ENCODE measurements around the gene UQCRC1. TPM values are rescaled to one million over a fixed set of nuclear protein-coding genes. Genes with fewer than 3 reads are reported as not detected.

Gene UQCRC1
- total and polyA plus RNA-seq, 4 experiments from 2014 or later, result 73.7 to 313 (median 122) TPM

GRCh38 chr3:48565591-48566400 lies 43.6 kb downstream of the UQCRC1 start:
- POLR2A ChIA-PET (ENCODE audit: partially characterized antibody), result no interaction called here
- no peaks in the 10 kb centered on the region for H3K9me3 ChIP-seq (ENCODE audit: control insufficient read depth in 1 of 2, low read length in 2 of 2)
- Mint-ChIP-seq H3K27me3 (no peaks in the 10 kb centered on the region), H3K4me1 (peaks cover 0 to 12% (median 0%) of the 10 kb centered on the region in 4 donors), H3K27ac (peak overlapping the region in 3 of 7 donors; percentile 5 to 82 (median 58)), H3K4me3 (no peak overlapping the region), H3K9me3 (no peaks in the 10 kb centered on the region), H3K36me3 (no peaks in the 10 kb centered on the region)
- no peaks in the 10 kb centered on the region for H3K36me3 ChIP-seq (ENCODE audit: insufficient read depth, low read length)
- no peak overlapping the region for H3K4me3 ChIP-seq (ENCODE audit: low read length in 2 of 2)
- CTCF ChIA-PET (ENCODE audit: partially characterized antibody), result no interaction called here
- intact Hi-C loops (cut with micrococcal nuclease), result no loop called here
- H3K27ac ChIP-seq (ENCODE audit: low read depth, low read length), result no peak overlapping the region
- no peak for DNase-seq
- H3K4me1 ChIP-seq (ENCODE audit: insufficient read depth, low read length), result no peaks in the 10 kb centered on the region
- no peaks in the 10 kb centered on the region for H3K27me3 ChIP-seq (ENCODE audit: insufficient read depth, low read length)

DNA sequence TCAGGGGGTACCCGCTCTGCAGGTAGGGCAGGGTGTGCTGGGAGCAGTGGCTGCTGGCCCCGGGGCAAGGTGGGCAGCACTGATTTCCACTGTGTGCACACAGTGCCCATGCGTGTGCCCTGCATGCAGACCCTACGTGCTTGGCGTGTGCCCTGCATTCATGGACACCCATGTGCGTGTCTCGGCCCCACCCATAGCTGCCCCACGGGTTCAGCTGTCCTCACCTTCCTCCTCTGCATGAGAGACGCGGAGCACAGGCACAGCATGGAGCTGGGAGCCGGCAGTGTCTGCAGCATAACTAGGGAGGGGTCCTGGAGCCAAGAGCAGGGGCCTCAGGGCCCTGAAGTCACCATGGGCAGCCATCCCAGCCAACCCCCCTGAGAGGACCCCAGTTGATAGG lies 44.3 kb downstream of the UQCRC1 start:
- no peaks in the 10 kb centered on the region for H3K27me3 Mint-ChIP-seq
- DNase-seq, result no peak
- Histone ChIP-seq H3K4me1 (ENCODE audit: insufficient read depth, low read length) (no peaks in the 10 kb centered on the region), H3K4me3 (ENCODE audit: low read length in 2 of 2) (no peak overlapping the region), H3K9me3 (ENCODE audit: control insufficient read depth in 1 of 2, low read length in 2 of 2) (no peaks in the 10 kb centered on the region), H3K36me3 (ENCODE audit: insufficient read depth, low read length) (no peaks in the 10 kb centered on the region), H3K27me3 (ENCODE audit: insufficient read depth, low read length) (no peaks in the 10 kb centered on the region), H3K27ac (ENCODE audit: low read depth, low read length) (no peak overlapping the region)
- no peaks in the 10 kb centered on the region for H3K36me3 Mint-ChIP-seq
- ChIA-PET POLR2A (ENCODE audit: partially characterized antibody) (no interaction called here), CTCF (ENCODE audit: partially characterized antibody) (no interaction called here)
- intact Hi-C loops (cut with micrococcal nuclease), result no loop called here
- H3K4me3 Mint-ChIP-seq, result no peak overlapping the region
- peaks cover 0 to 12% (median 0%) of the 10 kb centered on the region in 4 donors for H3K4me1 Mint-ChIP-seq
- no peaks in the 10 kb centered on the region for H3K9me3 Mint-ChIP-seq
- no peak overlapping the region for H3K27ac Mint-ChIP-seq

- H3K9me3 Mint-ChIP-seq, result peaks cover 0 to 1% (median 0%) of the 10 kb centered on the region in 8 donors
- no peak overlapping the region for H3K4me3 ChIP-seq (ENCODE audit: low read length in 2 of 2)
- peaks cover 0 to 12% (median 0%) of the 10 kb centered on the region in 4 donors for H3K4me1 Mint-ChIP-seq
- no peaks in the 10 kb centered on the region for H3K36me3 ChIP-seq (ENCODE audit: insufficient read depth, low read length)
- no peaks in the 10 kb centered on the region for H3K4me1 ChIP-seq (ENCODE audit: insufficient read depth, low read length)
- no peaks in the 10 kb centered on the region for H3K9me3 ChIP-seq (ENCODE audit: control insufficient read depth in 1 of 2, low read length in 2 of 2)
- H3K27me3 Mint-ChIP-seq, result no peaks in the 10 kb centered on the region
- H3K4me3 Mint-ChIP-seq, result no peak overlapping the region
- no peak overlapping the region for H3K27ac ChIP-seq (ENCODE audit: low read depth, low read length)
- H3K27ac Mint-ChIP-seq, result no peak overlapping the region
- ChIA-PET POLR2A (ENCODE audit: partially characterized antibody) (no interaction called here), CTCF (ENCODE audit: partially characterized antibody) (no interaction called here)
- intact Hi-C loops (cut with micrococcal nuclease), result no loop called here
- no peak for DNase-seq
- H3K36me3 Mint-ChIP-seq, result no peaks in the 10 kb centered on the region
- no peaks in the 10 kb centered on the region for H3K27me3 ChIP-seq (ENCODE audit: insufficient read depth, low read length)
These were observed 44.8 kb downstream of the UQCRC1 start for GRCh38 chr3:48564667-48565066.

- peak in 1 of 5 donors; percentile 31 for DNase-seq
- CTCF ChIA-PET (ENCODE audit: partially characterized antibody), result no interaction called here
- Mint-ChIP-seq H3K9me3 (peaks cover 0 to 1% (median 0%) of the 10 kb centered on the region in 8 donors), H3K4me3 (peak overlapping the region in 1 of 8 donors; percentile 7), H3K27ac (no peak overlapping the region), H3K36me3 (no peaks in the 10 kb centered on the region), H3K4me1 (peaks cover 0 to 12% (median 0%) of the 10 kb centered on the region in 4 donors), H3K27me3 (no peaks in the 10 kb centered on the region)
- intact Hi-C loops (cut with micrococcal nuclease), result no loop called here
- Histone ChIP-seq H3K27ac (ENCODE audit: low read depth, low read length) (no peak overlapping the region), H3K36me3 (ENCODE audit: insufficient read depth, low read length) (no peaks in the 10 kb centered on the region), H3K4me3 (ENCODE audit: low read length in 2 of 2) (no peak overlapping the region), H3K27me3 (ENCODE audit: insufficient read depth, low read length) (no peaks in the 10 kb centered on the region), H3K9me3 (ENCODE audit: control insufficient read depth in 1 of 2, low read length in 2 of 2) (no peaks in the 10 kb centered on the region), H3K4me1 (ENCODE audit: insufficient read depth, low read length) (no peaks in the 10 kb centered on the region)
- POLR2A ChIA-PET (ENCODE audit: partially characterized antibody), result no interaction called here
These were observed 45.4 kb downstream of the UQCRC1 start for GRCh38 chr3:48564022-48564421.

- H3K27ac Mint-ChIP-seq, result peak within 1 kb of the TSS in 1 of 7 donors; percentile 48
- peaks cover 0 to 15% (median 4%) of the 10 kb centered on the region in 4 donors for H3K4me1 Mint-ChIP-seq
- no peaks in the 10 kb centered on the region for H3K27me3 ChIP-seq (ENCODE audit: insufficient read depth, low read length)
- ChIA-PET POLR2A (ENCODE audit: partially characterized antibody) (no interaction called here), CTCF (ENCODE audit: partially characterized antibody) (no interaction called here)
- intact Hi-C loops (cut with micrococcal nuclease), result no loop called here
- DNase-seq, result peak in 1 of 5 donors; percentile 1
- peaks cover 0 to 1% (median 0%) of the 10 kb centered on the region in 8 donors for H3K9me3 Mint-ChIP-seq
- peaks cover 2% of the 10 kb centered on the region for H3K4me1 ChIP-seq (ENCODE audit: insufficient read depth, low read length)
- no peaks in the 10 kb centered on the region for H3K9me3 ChIP-seq (ENCODE audit: control insufficient read depth in 1 of 2, low read length in 2 of 2)
- no peaks in the 10 kb centered on the region for H3K36me3 Mint-ChIP-seq
- no peak within 1 kb of the TSS for H3K27ac ChIP-seq (ENCODE audit: low read depth, low read length)
- peak within 1 kb of the TSS in 1 of 8 donors; percentile 7 for H3K4me3 Mint-ChIP-seq
- H3K27me3 Mint-ChIP-seq, result no peaks in the 10 kb centered on the region
- no peaks in the 10 kb centered on the region for H3K36me3 ChIP-seq (ENCODE audit: insufficient read depth, low read length)
- H3K4me3 ChIP-seq (ENCODE audit: low read length in 2 of 2), result no peak within 1 kb of the TSS
These were observed 46.0 kb downstream of the UQCRC1 start, which contains the start of gene UCN2 for GRCh38 chr3:48563382-48563918. TSS of gene UCN2 (minus strand) at chr3:48563781. CDS start at chr3:48563124, 657 bp downstream.

GRCh38 chr3:48562367-48563095 lies 46.9 kb downstream of the UQCRC1 start:
- no peaks in the 10 kb centered on the region for H3K27me3 ChIP-seq (ENCODE audit: insufficient read depth, low read length)
- Mint-ChIP-seq H3K36me3 (no peaks in the 10 kb centered on the region), H3K9me3 (peaks cover 0 to 3% (median 0%) of the 10 kb centered on the region in 8 donors), H3K4me3 (no peak overlapping the region), H3K4me1 (peaks cover 3 to 20% (median 9%) of the 10 kb centered on the region in 4 donors), H3K27me3 (no peaks in the 10 kb centered on the region), H3K27ac (no peak overlapping the region)
- peaks cover 11% of the 10 kb centered on the region for H3K4me1 ChIP-seq (ENCODE audit: insufficient read depth, low read length)
- H3K4me3 ChIP-seq (ENCODE audit: low read length in 2 of 2), result no peak overlapping the region
- CTCF ChIA-PET (ENCODE audit: partially characterized antibody), result interaction anchor here (18.1 kb wide), 1 partner anchor 161 kb away, joined by 330 read pairs; no protein-coding TSS in a partner anchor
- H3K27ac ChIP-seq (ENCODE audit: low read depth, low read length), result no peak overlapping the region
- intact Hi-C loops (cut with micrococcal nuclease), result no loop called here
- POLR2A ChIA-PET (ENCODE audit: partially characterized antibody), result interaction anchor here (0.9 kb wide), 1 partner anchor 98 kb away, joined by 3 read pairs; no protein-coding TSS in a partner anchor
- no peaks in the 10 kb centered on the region for H3K9me3 ChIP-seq (ENCODE audit: control insufficient read depth in 1 of 2, low read length in 2 of 2)
- DNase-seq, result peak in 1 of 5 donors; percentile 30
- no peaks in the 10 kb centered on the region for H3K36me3 ChIP-seq (ENCODE audit: insufficient read depth, low read length)
